ENCODE results near the gene NBPF1.
"Not testable (repeated sequence)": the region's sequence is repeated elsewhere in the genome, so short reads cannot be mapped to it uniquely, and the experiment has no call there.

DNA sequence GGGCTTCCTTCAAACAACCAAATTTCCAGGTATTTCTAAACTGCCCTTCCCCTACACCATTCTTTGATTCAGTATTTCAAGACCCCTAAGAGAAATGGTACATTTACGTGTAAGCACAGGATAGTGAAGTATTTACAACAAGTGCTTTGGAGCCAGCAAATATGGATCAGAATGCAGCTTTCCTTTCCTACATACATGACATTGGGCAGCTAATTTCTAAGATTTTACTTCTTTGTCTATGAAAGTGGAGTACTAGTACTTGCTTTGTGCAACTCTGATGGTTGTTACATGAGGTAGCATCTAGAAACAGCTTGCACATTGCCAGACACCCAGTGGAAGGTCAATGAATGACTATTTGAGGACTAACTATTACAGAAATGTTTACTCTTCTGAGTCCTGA lies 38.2 kb upstream of the NBPF1 start:
- TF ChIP-seq, protein P1, sequence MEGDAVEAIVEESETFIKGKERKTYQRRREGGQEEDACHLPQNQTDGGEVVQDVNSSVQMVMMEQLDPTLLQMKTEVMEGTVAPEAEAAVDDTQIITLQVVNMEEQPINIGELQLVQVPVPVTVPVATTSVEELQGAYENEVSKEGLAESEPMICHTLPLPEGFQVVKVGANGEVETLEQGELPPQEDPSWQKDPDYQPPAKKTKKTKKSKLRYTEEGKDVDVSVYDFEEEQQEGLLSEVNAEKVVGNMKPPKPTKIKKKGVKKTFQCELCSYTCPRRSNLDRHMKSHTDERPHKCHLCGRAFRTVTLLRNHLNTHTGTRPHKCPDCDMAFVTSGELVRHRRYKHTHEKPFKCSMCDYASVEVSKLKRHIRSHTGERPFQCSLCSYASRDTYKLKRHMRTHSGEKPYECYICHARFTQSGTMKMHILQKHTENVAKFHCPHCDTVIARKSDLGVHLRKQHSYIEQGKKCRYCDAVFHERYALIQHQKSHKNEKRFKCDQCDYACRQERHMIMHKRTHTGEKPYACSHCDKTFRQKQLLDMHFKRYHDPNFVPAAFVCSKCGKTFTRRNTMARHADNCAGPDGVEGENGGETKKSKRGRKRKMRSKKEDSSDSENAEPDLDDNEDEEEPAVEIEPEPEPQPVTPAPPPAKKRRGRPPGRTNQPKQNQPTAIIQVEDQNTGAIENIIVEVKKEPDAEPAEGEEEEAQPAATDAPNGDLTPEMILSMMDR (conservative IDR thresholded peaks at IDR 0.05 in 1 of 2, IDR thresholded peaks at IDR 0.05 in 1 of 2; ENCODE audit: extremely low read depth in 1 of 2, insufficient read depth in 1 of 2, low read depth in 1 of 2, low read length in 2 of 2): peak in 1 of 2 donors; percentile 11
- TF ChIP-seq EZH2 (IDR thresholded peaks at IDR 0.05; ENCODE audit: borderline replicate concordance, low read length): not testable (repeated sequence)

Measured in mammary epithelial cell (primary cell).